HepG2 (cell line): ENCODE data around the gene CCDC34. TPM values are rescaled to one million over a fixed set of nuclear protein-coding genes. Genes with fewer than 3 reads are reported as not detected.

ENCODE experiments used
- ATAC-seq: fragments of 200-7000 bp; cut with Tn5 transposase; 3 replicates; pipeline ENCODE4 v1.9.1; 2020; ENCODE audit warnings: mild to moderate bottlenecking, moderate library complexity
- BruUV-seq: library from RNA; stranded (reverse); fragments of 400-500 nt; replicated peaks from 2 replicates; lab custom pipeline; 2021; lab: Mats Ljungman, UMichigan
- CTCF ChIA-PET: fragments of 300-600 bp; formaldehyde crosslinking; extraction: SDS; loops from one replicate; lab custom pipeline; 2021; ENCODE audit warnings: low total read pairs, inconsistent platforms, low intra/inter-chr PET ratio; lab: Yijun Ruan, JAX
- POLR2A ChIA-PET: fragments of 350-600 bp; sonication (Branson Sonifier 250); formaldehyde crosslinking; loops from one replicate; lab custom pipeline; 2020; ENCODE audit warnings: antibody characterized with exemption, inconsistent platforms; lab: Yijun Ruan, JAX
- DNase-seq: peaks from one replicate; pipeline ENCODE4 v3.0.0-alpha.2; 2015; ENCODE audit warnings: low spot score
- FAIRE-seq: peaks from 3 replicates; lab custom pipeline; 2011; peaks lifted over from hg19 to GRCh38; lab: Jason Lieb, UNC
- H2AFZ ChIP-seq: one replicate; pipeline ENCODE4 v1.6.1; 2011; ENCODE audit warnings: low read length, inconsistent platforms
- H3K27ac ChIP-seq: fragments of 300-600 bp; 3 replicates; pipeline ENCODE4 v1.8.0; 2011; ENCODE audit warnings: mixed run types, mild to moderate bottlenecking, mixed read lengths, low read length, inconsistent platforms; ENCODE audit not compliant: insufficient read depth; ENCODE audit errors: extremely low read length
- H3K27me3 ChIP-seq, 2 experiments: fragments of 200-600 bp in 1 of 2; 2 replicates in 1 of 2; 3 replicates in 1 of 2; pipeline versions ENCODE4 v1.6.0 to v1.8.0; 2011; ENCODE audit warnings: low read length in 2 of 2, mild to moderate bottlenecking in 2 of 2, moderate library complexity in 2 of 2, inconsistent platforms in 1 of 2; ENCODE audit not compliant: insufficient read depth in 2 of 2, control insufficient read depth in 1 of 2
- H3K36me3 ChIP-seq, 2 experiments: fragments of 200-600 bp in 1 of 2; replicated peaks in 1 of 2; 2 replicates in 1 of 2; 3 replicates in 1 of 2; pipeline versions ENCODE4 v1.5.1 to v1.8.0; 2011; ENCODE audit warnings: low read length in 2 of 2, inconsistent platforms in 1 of 2; ENCODE audit not compliant: insufficient read depth in 2 of 2, control insufficient read depth in 1 of 2
- H3K4me1 ChIP-seq: 2 replicates; pipeline ENCODE4 v1.5.1; 2012; ENCODE audit warnings: low read length, inconsistent platforms; ENCODE audit not compliant: insufficient read depth
- H3K4me2 ChIP-seq: 2 replicates; pipeline ENCODE4 v1.6.0; 2011; ENCODE audit warnings: low read depth, low read length, inconsistent platforms
- H3K4me3 ChIP-seq, 3 experiments: fragments of 200-600 bp in 1 of 3; sonication (generic), shearing (Covaris generic) in 1 of 3; replicated peaks in 1 of 3; 2 replicates each; pipeline ENCODE4 v1.5.1; 2011 to 2016; ENCODE audit warnings: low read length in 3 of 3, inconsistent platforms in 2 of 3, low read depth in 2 of 3, mild to moderate bottlenecking in 2 of 3, control low read depth in 1 of 3, mixed read lengths in 1 of 3; ENCODE audit not compliant: insufficient read depth in 1 of 3
- H3K79me2 ChIP-seq: one replicate; pipeline ENCODE4 v1.6.1; 2011; ENCODE audit warnings: low read length, inconsistent platforms; ENCODE audit not compliant: insufficient read depth
- H3K9ac ChIP-seq: 2 replicates; pipeline ENCODE4 v1.6.0; 2011; ENCODE audit warnings: mild to moderate bottlenecking, low read depth, low read length, inconsistent platforms; ENCODE audit not compliant: insufficient read depth
- H3K9me3 ChIP-seq: 2 replicates; pipeline ENCODE4 v1.5.1; 2012; ENCODE audit warnings: mild to moderate bottlenecking, low read length
- H4K20me1 ChIP-seq: 2 replicates; pipeline ENCODE4 v1.6.0; 2011; ENCODE audit warnings: inconsistent platforms, mild to moderate bottlenecking, low read length, moderate library complexity; ENCODE audit not compliant: insufficient read depth
- EEA1 ChIP-seq: sonication (generic); formaldehyde crosslinking; IDR thresholded peaks from 2 replicates; pipeline ENCODE4 v1.5.1; 2020; ENCODE audit warnings: mild to moderate bottlenecking, missing genetic modification reagents, borderline replicate concordance
- EP300 ChIP-seq, 3 experiments: sonication (generic) in 1 of 3; formaldehyde crosslinking in 1 of 3; IDR thresholded peaks; 2 replicates each; pipeline versions ENCODE4 v1.5.1 to v1.6.1; 2011 to 2020; ENCODE audit warnings: low read depth in 2 of 3, low read length in 2 of 3, borderline replicate concordance in 1 of 3, improper control_type of control experiment in 1 of 3, mild to moderate bottlenecking in 1 of 3, missing genetic modification reagents in 1 of 3, moderate library complexity in 1 of 3
- FOXC1 ChIP-seq: sonication (generic); formaldehyde crosslinking; IDR thresholded peaks from 2 replicates; pipeline ENCODE4 v1.8.0; 2022; ENCODE audit warnings: mild to moderate bottlenecking, missing genetic modification reagents, borderline replicate concordance
- HNF4A ChIP-seq: sonication (generic); formaldehyde crosslinking; IDR thresholded peaks from 2 replicates; pipeline ENCODE4 v1.4.0; 2020; ENCODE audit warnings: missing genetic modification reagents
- ISX ChIP-seq: sonication (generic); formaldehyde crosslinking; conservative IDR thresholded peaks from 2 replicates; pipeline ENCODE4 v1.5.0; 2020; ENCODE audit warnings: missing genetic modification reagents
- KLF16 ChIP-seq, 2 experiments: sonication (generic) in 1 of 2; formaldehyde crosslinking in 1 of 2; IDR thresholded peaks; 2 replicates each; pipeline versions ENCODE4 v1.6.1 to v1.8.0; 2016 to 2023; ENCODE audit warnings: missing genetic modification reagents in 2 of 2, missing compliant biosample characterization in 1 of 2
- NFYB ChIP-seq: sonication (generic); formaldehyde crosslinking; IDR thresholded peaks from 2 replicates; pipeline ENCODE4 v1.4.0; 2020; ENCODE audit warnings: missing genetic modification reagents
- SALL1 ChIP-seq: sonication (generic); formaldehyde crosslinking; IDR thresholded peaks from 2 replicates; pipeline ENCODE4 v1.8.0; 2022; ENCODE audit warnings: mild to moderate bottlenecking, missing genetic modification reagents
- SOX6 ChIP-seq, 2 experiments: fragments of 450-650 bp in 1 of 2; sonication (generic) in 1 of 2; formaldehyde crosslinking in 1 of 2; IDR thresholded peaks; 2 replicates each; pipeline versions ENCODE4 v1.4.0 to v1.6.1; 2017 to 2020; ENCODE audit warnings: antibody characterized with exemption in 1 of 2, mild to moderate bottlenecking in 1 of 2, missing genetic modification reagents in 1 of 2
- TEAD3 ChIP-seq: optimal IDR thresholded peaks from 2 replicates; pipeline ENCODE3; 2016; ENCODE audit warnings: borderline replicate concordance
- TERF1 ChIP-seq: sonication (generic); formaldehyde crosslinking; IDR thresholded peaks from 2 replicates; pipeline ENCODE4 v1.8.0; 2022; ENCODE audit warnings: mild to moderate bottlenecking, missing genetic modification reagents, moderate library complexity
- ZBTB7B ChIP-seq: sonication (generic); formaldehyde crosslinking; IDR thresholded peaks from 2 replicates; pipeline ENCODE4 v1.4.0; 2020; ENCODE audit warnings: missing genetic modification reagents
- ZNF350 ChIP-seq: sonication (generic); formaldehyde crosslinking; IDR thresholded peaks from 2 replicates; pipeline ENCODE4 v1.4.0; 2020; ENCODE audit warnings: mild to moderate bottlenecking, low read depth, missing genetic modification reagents, borderline replicate concordance
- ZNF562 ChIP-seq: sonication (generic); formaldehyde crosslinking; IDR thresholded peaks from 2 replicates; pipeline ENCODE4 v1.8.0; 2022; ENCODE audit warnings: missing genetic modification reagents, borderline replicate concordance
- ZNF83 ChIP-seq: sonication (generic); formaldehyde crosslinking; IDR thresholded peaks from 2 replicates; pipeline ENCODE4 v1.4.0; 2020; ENCODE audit warnings: missing genetic modification reagents, mild to moderate bottlenecking, borderline replicate concordance
- in situ Hi-C: cut with HindIII; loops from 2 replicates; pipeline ENCODE4 v1.10.0; 2017; ENCODE audit warnings: low pct_unique_long_range_greater_than_20kb; ENCODE audit not compliant: extremely low pct_ligation_motif_present
- intact Hi-C: fragments of 100-400 bp; cut with micrococcal nuclease; formaldehyde crosslinking; loops from one replicate; pipeline ENCODE4 v1.10.0; 2022; ENCODE audit not compliant: unreplicated experiment
- polyA plus RNA-seq, 8 experiments: library from polyadenylated mRNA; depleted of rRNA in 3 of 8; stranded (reverse) in 7 of 8; unstranded in 1 of 8; fragments of >200 nt; fragmentation: Illumina TruSeq in 4 of 8; extraction: Trizol in 4 of 8; gene quantifications; 2 replicates each; pipeline versions ENCODE4 v1.2.1 to v1.2.3, GENCODE V29; 2011 to 2016; ENCODE audit warnings: low read depth in 4 of 8, missing spikeins in 1 of 8, mixed read lengths in 1 of 8; ENCODE audit not compliant: insufficient read depth in 1 of 8
- total RNA-seq, 5 experiments: library from RNA; depleted of rRNA; stranded (reverse); fragments of >200 nt; fragmentation: Illumina TruSeq; extraction: Trizol; gene quantifications; 2 replicates each; pipeline ENCODE4 v1.2.3, GENCODE V29; 2016; ENCODE audit warnings: low read depth in 1 of 5

Gene CCDC34
- total and polyA plus RNA-seq, 2 of the 13 experiments (the other 11 are each of a cell fraction or from before 2014, with no cell fraction given), result 7.6 to 34.3 TPM

- TF ChIP-seq EEA1 (CRISPR knock-in tag) (no peak), SALL1 (peak; percentile 40; the same call in 1 of the 2 replicates), ZBTB7B (0 out of 2 replicates have a peak, but pooled peaks have one; percentile 11), FOXC1 (CRISPR knock-in tag) (no peak), EP300 (IDR thresholded peaks at IDR 0.05; ENCODE audit: low read depth in 2 of 2, low read length in 2 of 2) (0 out of 4 replicates have a peak, but pooled peaks of 1 of the 2 experiments have one; percentile 23), EP300 (CRISPR knock-in tag; IDR thresholded peaks at IDR 0.05; ENCODE audit: borderline replicate concordance) (no peak), TEAD3 (CRISPR knock-in tag) (peak; percentile 9), ZNF562 (CRISPR knock-in tag) (no peak), SOX6 (IDR thresholded peaks at IDR 0.05) (no peak), SOX6 (CRISPR knock-in tag; IDR thresholded peaks at IDR 0.05) (peak; percentile 86), ISX (CRISPR knock-in tag) (no peak), ZNF83 (no peak), TERF1 (CRISPR knock-in tag) (no peak), NFYB (no peak), HNF4A (CRISPR knock-in tag) (peak; percentile 78), ZNF350 (no peak)
These were observed 59.1 kb downstream of the CCDC34 start (continued) for GRCh38 chr11:27303903-27304302.

- BruUV-seq, result no TSS peak
- in situ Hi-C loops, result loop anchor here (10.0 kb wide), 1 partner anchor 116 kb away; no protein-coding TSS in a partner anchor
These were observed 62.0 kb downstream of the CCDC34 start for GRCh38 chr11:27300974-27301373.

More at GRCh38 chr11:27300974-27301373, 62.0 kb downstream of the CCDC34 start:
- Histone ChIP-seq H3K9me3 (no peaks in the 10 kb centered on the region), H2AFZ (no peak overlapping the region), H3K36me3 (no peaks in the 10 kb centered on the region), H3K9ac (no peak overlapping the region), H3K27me3 (no peaks in the 10 kb centered on the region), H4K20me1 (no peaks in the 10 kb centered on the region), H3K4me3 (no peak overlapping the region)
- ATAC-seq (no peak), FAIRE-seq (no peak), DNase-seq (no peak)
- intact Hi-C loops, result no loop called here
- CTCF ChIA-PET, result no interaction called here
- no peak for TF ChIP-seq KLF16 (CRISPR knock-in tag; IDR thresholded peaks at IDR 0.05)
- TF ChIP-seq, all 625 proteins: peak for 0
- POLR2A ChIA-PET, result no interaction called here
- H3K4me2 ChIP-seq, result no peak overlapping the region
- no peaks in the 10 kb centered on the region for H3K79me2 ChIP-seq
- no peak overlapping the region for H3K27ac ChIP-seq
- H3K4me1 ChIP-seq, result peaks cover 27% of the 10 kb centered on the region
